Epithelial cell of esophagus (primary cell): Measurements from ENCODE around the gene TTC7B.

Source experiments
- DNase-seq: peaks from one replicate; pipeline ENCODE4 v3.0.0; 2010; ENCODE audit warnings: low read depth
- H3K4me3 ChIP-seq: 2 replicates; pipeline ENCODE4 v1.5.1; 2011; ENCODE audit warnings: mild to moderate bottlenecking, low read length, control low read depth
- CTCF ChIP-seq: IDR thresholded peaks from 2 replicates; pipeline ENCODE4 v1.5.1; 2011; ENCODE audit warnings: low read depth, mild to moderate bottlenecking, low read length, control low read depth, inconsistent platforms; ENCODE audit not compliant: insufficient read depth; ENCODE audit errors: missing control alignments

The TTC7B gene

GRCh38 chr14:90511795-90512328 lies 304.4 kb downstream of the TTC7B start:
- TF ChIP-seq CTCF = no peak
- no peak for DNase-seq
- H3K4me3 ChIP-seq = no peak overlapping the region

- H3K4me3 ChIP-seq = no peak overlapping the region
- TF ChIP-seq CTCF = no peak
- DNase-seq = no peak
Measured at GRCh38 chr14:90511252-90511651, 305.0 kb downstream of the TTC7B start.

DNA sequence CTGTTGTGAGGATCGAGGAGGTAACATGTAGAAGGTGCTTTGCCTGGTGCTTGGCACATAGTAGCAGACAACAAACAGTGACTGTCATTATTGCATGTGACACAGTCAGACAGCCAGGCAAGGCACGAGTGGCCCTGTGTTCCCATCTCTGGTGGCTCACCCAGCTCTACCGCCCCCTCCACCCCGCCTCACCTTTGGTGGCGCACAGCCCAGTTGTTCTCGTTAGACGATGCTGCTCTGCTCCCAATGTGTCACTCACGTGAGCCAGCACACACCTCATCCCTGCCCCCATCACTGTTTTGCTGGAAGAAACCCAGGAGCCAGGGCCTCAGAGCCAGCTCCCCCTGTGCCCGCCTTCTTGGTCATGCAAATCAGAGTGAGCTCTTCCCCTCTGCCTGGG lies 306.1 kb downstream of the TTC7B start:
- peak; percentile 48 for DNase-seq
- no peak overlapping the region for H3K4me3 ChIP-seq
- no peak for TF ChIP-seq CTCF

GRCh38 chr14:90509403-90509802 lies 306.8 kb downstream of the TTC7B start:
- no peak overlapping the region for H3K4me3 ChIP-seq
- DNase-seq = no peak
- no peak for TF ChIP-seq CTCF

DNA sequence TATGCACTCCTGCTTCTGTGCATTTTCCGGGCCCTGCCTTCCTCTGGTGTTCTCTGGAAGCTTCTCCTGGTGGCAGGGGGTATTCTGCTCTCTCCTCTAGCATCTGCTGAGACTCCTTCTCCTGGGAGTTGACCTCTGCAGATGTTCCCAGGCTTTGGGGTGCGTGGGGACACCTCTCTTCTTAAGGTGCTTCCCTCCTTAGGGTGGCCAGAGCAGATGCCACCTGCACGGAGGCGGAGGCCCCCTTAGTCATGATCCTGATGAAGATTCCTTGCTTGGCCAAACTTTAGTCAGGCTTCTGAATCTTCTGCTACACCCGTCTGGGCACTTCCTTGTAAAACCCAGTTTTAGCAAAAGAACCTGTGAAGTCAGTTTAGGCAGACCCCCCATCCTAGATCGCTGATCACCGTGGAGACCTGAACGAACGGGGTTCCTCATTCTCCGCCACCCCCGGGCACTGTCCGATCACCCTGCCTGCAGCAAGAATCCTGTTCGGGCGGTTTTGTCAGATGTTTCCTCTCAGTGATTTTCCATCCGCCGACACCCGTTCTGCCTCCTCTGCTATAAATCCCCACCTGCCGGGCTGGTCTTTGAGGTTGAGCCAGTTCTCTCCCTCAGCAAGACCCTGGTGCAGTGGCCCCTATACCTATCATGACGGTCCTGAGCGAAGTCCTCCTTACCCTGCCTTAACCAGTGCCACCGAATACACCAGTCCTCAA lies 307.5 kb downstream of the TTC7B start:
- peak; percentile 81 for DNase-seq
- no peak for TF ChIP-seq CTCF
- no peak overlapping the region for H3K4me3 ChIP-seq

- TF ChIP-seq CTCF = no peak
- no peak overlapping the region for H3K4me3 ChIP-seq
- DNase-seq = no peak
Measured at GRCh38 chr14:90508036-90508435, 308.2 kb downstream of the TTC7B start.

DNA sequence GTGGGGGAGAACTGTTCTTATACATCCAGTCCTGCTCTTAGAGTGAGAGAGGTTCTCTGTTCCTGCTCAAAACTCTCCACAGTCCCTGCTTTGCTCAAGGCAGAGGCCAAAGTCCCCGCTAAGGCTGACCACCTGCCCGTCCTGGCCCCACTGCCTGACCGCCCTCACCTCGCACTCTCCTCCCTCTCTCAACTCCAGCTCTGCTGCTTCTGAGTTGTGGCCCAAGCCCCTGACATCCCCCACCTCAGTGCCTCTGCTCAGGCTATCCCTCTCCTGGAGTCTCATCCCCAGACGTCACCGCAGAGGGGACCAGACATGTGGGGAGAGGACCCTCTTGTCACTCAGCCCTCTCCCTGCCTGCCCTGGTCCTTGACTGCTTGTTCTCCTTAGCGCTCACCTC lies 308.8 kb downstream of the TTC7B start:
- H3K4me3 ChIP-seq = no peak overlapping the region
- no peak for TF ChIP-seq CTCF
- DNase-seq = no peak
